ENCODE data around the gene SLCO3A1.
A peak's percentile ranks its signal among the peaks of the same experiment; 100 is the strongest.

SLCO3A1 gene

GRCh38 chr15:91924183-91924582, 70.7 kb downstream of the SLCO3A1 start:
- peak overlapping the region; percentile 16 for H3K27ac Mint-ChIP-seq (ENCODE audit: low read depth)
- H3K36me3 Mint-ChIP-seq (ENCODE audit: insufficient read depth) = peaks cover 3% of the 10 kb centered on the region
- DNase-seq (ENCODE audit: low spot score in 2 of 2) (no peak), ATAC-seq (replicated peaks; ENCODE audit: extremely low read depth, poor library complexity, severe bottlenecking) (no peak)
- H3K27me3 Mint-ChIP-seq = no peaks in the 10 kb centered on the region
- peaks cover 55% of the 10 kb centered on the region for H3K4me1 Mint-ChIP-seq
- no peaks in the 10 kb centered on the region for H3K9me3 Mint-ChIP-seq
- H3K4me3 Mint-ChIP-seq = no peak overlapping the region

DNA sequence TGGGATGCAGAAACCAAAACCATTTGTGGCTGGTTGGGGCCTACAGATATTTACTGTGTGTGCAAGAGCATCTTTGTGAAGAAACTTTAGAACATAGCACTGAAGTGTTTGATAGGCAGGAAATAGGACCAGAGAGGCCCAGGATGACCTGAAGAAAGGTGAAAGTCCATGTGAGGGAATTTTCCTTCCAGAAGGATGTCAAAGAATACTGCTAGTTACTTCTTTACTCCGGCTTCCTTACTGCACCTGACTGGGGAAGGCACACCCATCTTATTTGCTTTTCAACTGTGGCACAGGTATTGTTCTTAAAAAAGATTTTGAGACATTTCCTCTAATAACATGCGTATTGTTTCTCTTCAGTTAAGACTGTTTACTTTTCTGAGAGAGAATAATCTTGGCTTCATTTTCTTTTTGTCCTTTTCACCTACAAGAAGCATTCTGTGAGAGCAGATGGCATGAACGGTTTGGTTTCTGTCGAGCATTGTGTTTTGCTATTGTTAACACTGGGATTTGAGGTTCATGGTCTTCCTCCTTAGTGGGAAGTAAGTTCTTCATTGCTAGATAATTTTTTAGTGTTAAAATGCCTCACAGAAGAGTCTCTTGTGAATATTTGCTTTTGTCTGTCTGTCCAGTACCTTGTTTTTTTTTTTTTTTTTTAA, 71.5 kb downstream of the SLCO3A1 start:
- H3K36me3 Mint-ChIP-seq (ENCODE audit: insufficient read depth) = peaks cover 3% of the 10 kb centered on the region
- no peaks in the 10 kb centered on the region for H3K27me3 Mint-ChIP-seq
- H3K9me3 Mint-ChIP-seq = no peaks in the 10 kb centered on the region
- DNase-seq (ENCODE audit: low spot score in 2 of 2) (no peak), ATAC-seq (replicated peaks; ENCODE audit: extremely low read depth, poor library complexity, severe bottlenecking) (no peak)
- H3K4me1 Mint-ChIP-seq = peaks cover 61% of the 10 kb centered on the region
- peak overlapping the region; percentile 16 for H3K27ac Mint-ChIP-seq (ENCODE audit: low read depth)
- no peak overlapping the region for H3K4me3 Mint-ChIP-seq

DNA sequence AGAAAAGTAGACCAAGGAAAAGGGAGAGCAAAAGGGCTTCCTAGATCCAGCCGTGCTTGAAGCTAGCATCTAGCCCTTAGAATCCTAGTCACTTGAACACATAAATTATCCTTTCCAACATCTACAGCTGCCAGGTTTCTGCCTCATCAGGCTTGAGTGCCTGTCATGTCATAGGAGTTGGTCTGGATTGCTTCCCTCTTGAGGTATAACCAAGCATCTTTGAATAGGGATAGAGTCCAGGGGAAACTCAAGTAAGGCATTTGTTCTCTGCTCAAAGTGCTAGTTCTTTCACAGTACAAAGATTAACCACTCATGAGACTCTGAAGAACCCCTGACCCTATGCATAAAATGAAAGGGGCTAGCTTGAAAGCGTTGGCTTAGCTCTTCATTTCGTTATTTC, 72.3 kb downstream of the SLCO3A1 start:
- DNase-seq (ENCODE audit: low spot score in 2 of 2) (no peak), ATAC-seq (replicated peaks; ENCODE audit: extremely low read depth, poor library complexity, severe bottlenecking) (no peak)
- no peak overlapping the region for H3K27ac Mint-ChIP-seq (ENCODE audit: low read depth)
- no peaks in the 10 kb centered on the region for H3K9me3 Mint-ChIP-seq
- no peak overlapping the region for H3K4me3 Mint-ChIP-seq
- peaks cover 3% of the 10 kb centered on the region for H3K36me3 Mint-ChIP-seq (ENCODE audit: insufficient read depth)
- H3K27me3 Mint-ChIP-seq = no peaks in the 10 kb centered on the region
- H3K4me1 Mint-ChIP-seq = peaks cover 56% of the 10 kb centered on the region

DNA sequence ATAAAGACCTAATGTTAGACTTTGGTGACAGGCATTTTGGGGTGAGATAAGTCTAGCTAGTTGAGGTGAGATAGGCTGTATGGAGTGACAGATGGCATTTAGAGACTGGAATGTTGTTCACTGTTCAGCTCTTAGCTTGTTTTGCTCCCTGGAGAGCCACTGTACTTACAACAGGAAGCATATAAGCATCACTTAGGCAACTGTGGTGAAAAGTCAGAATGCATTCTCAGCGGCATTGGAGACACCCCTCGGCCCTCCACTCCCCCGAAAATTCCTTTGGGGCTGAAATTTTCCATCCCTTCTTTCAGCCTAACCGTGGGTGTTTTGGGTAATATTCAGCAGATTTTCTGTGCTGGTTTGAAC, 73.4 kb downstream of the SLCO3A1 start:
- ATAC-seq (replicated peaks; ENCODE audit: extremely low read depth, poor library complexity, severe bottlenecking) = no peak
- no peak overlapping the region for H3K27ac Mint-ChIP-seq (ENCODE audit: low read depth)
- DNase-seq (ENCODE audit: low spot score in 2 of 2) = no peak
- H3K4me3 Mint-ChIP-seq = no peak overlapping the region
- H3K4me1 Mint-ChIP-seq = peaks cover 49% of the 10 kb centered on the region
- no peaks in the 10 kb centered on the region for H3K9me3 Mint-ChIP-seq
- peaks cover 3% of the 10 kb centered on the region for H3K36me3 Mint-ChIP-seq (ENCODE audit: insufficient read depth)
- H3K27me3 Mint-ChIP-seq = no peaks in the 10 kb centered on the region

GRCh38 chr15:91927585-91927984, 74.1 kb downstream of the SLCO3A1 start:
- no peaks in the 10 kb centered on the region for H3K9me3 Mint-ChIP-seq
- no peak for ATAC-seq (replicated peaks; ENCODE audit: extremely low read depth, poor library complexity, severe bottlenecking)
- H3K27ac Mint-ChIP-seq (ENCODE audit: low read depth) = no peak overlapping the region
- H3K27me3 Mint-ChIP-seq = no peaks in the 10 kb centered on the region
- DNase-seq (ENCODE audit: low spot score in 2 of 2) = no peak
- H3K4me3 Mint-ChIP-seq = no peak overlapping the region
- H3K36me3 Mint-ChIP-seq (ENCODE audit: insufficient read depth) = peaks cover 3% of the 10 kb centered on the region
- H3K4me1 Mint-ChIP-seq = peaks cover 53% of the 10 kb centered on the region

GRCh38 chr15:91928675-91929074, 75.2 kb downstream of the SLCO3A1 start:
- H3K4me3 Mint-ChIP-seq = no peak overlapping the region
- no peaks in the 10 kb centered on the region for H3K9me3 Mint-ChIP-seq
- no peaks in the 10 kb centered on the region for H3K27me3 Mint-ChIP-seq
- no peak overlapping the region for H3K27ac Mint-ChIP-seq (ENCODE audit: low read depth)
- DNase-seq (ENCODE audit: low spot score in 2 of 2) (no peak), ATAC-seq (replicated peaks; ENCODE audit: extremely low read depth, poor library complexity, severe bottlenecking) (no peak)
- peaks cover 47% of the 10 kb centered on the region for H3K4me1 Mint-ChIP-seq
- peaks cover 3% of the 10 kb centered on the region for H3K36me3 Mint-ChIP-seq (ENCODE audit: insufficient read depth)

- Mint-ChIP-seq H3K27me3 (no peaks in the 10 kb centered on the region), H3K9me3 (no peaks in the 10 kb centered on the region), H3K27ac (ENCODE audit: low read depth) (no peak overlapping the region), H3K4me3 (no peak overlapping the region), H3K4me1 (peaks cover 39% of the 10 kb centered on the region), H3K36me3 (ENCODE audit: insufficient read depth) (peaks cover 3% of the 10 kb centered on the region)
- DNase-seq (ENCODE audit: low spot score in 2 of 2) = no peak
- no peak for ATAC-seq (replicated peaks; ENCODE audit: extremely low read depth, poor library complexity, severe bottlenecking)
Measured at GRCh38 chr15:91929509-91929908, 76.0 kb downstream of the SLCO3A1 start.

- H3K4me1 Mint-ChIP-seq = peaks cover 37% of the 10 kb centered on the region
- no peaks in the 10 kb centered on the region for H3K9me3 Mint-ChIP-seq
- H3K36me3 Mint-ChIP-seq (ENCODE audit: insufficient read depth) = peaks cover 3% of the 10 kb centered on the region
- no peak for DNase-seq (ENCODE audit: low spot score in 2 of 2)
- no peaks in the 10 kb centered on the region for H3K27me3 Mint-ChIP-seq
- H3K4me3 Mint-ChIP-seq = no peak overlapping the region
- ATAC-seq (replicated peaks; ENCODE audit: extremely low read depth, poor library complexity, severe bottlenecking) = no peak
- no peak overlapping the region for H3K27ac Mint-ChIP-seq (ENCODE audit: low read depth)
Measured at GRCh38 chr15:91930092-91930491, 76.6 kb downstream of the SLCO3A1 start.

DNA sequence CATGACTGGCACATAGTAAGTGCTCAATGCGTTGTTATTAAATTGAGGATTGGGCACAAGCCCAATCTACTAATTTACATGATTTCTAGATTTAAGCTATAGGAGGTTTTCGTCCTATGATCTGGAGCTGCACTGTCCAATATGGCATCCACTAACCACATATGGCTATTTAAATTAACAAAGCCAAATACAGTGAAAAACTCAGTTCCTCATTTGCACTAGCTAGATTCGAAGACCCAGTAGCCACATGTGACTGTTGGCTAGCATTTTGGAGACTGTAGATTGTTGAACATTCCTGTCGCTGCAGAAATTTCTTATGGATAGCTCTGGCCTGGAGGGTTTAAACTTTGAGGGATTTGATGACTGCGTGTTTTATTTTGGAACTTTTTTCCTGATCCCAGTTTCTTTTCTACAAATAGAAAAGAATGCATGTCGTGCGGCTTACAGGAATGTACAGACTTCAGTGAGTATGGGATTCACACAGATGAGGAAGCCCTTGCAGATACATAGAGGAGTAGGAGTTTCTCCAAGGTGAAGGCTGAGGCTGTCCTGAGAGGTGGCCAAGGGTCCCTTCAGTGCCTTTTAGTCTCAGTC, 82.8 kb downstream of the SLCO3A1 start:
- H3K9me3 Mint-ChIP-seq = no peaks in the 10 kb centered on the region
- H3K36me3 Mint-ChIP-seq (ENCODE audit: insufficient read depth) = no peaks in the 10 kb centered on the region
- DNase-seq (ENCODE audit: low spot score in 2 of 2) (no peak), ATAC-seq (replicated peaks; ENCODE audit: extremely low read depth, poor library complexity, severe bottlenecking) (no peak)
- no peak overlapping the region for H3K27ac Mint-ChIP-seq (ENCODE audit: low read depth)
- H3K4me3 Mint-ChIP-seq = no peak overlapping the region
- peaks cover 43% of the 10 kb centered on the region for H3K4me1 Mint-ChIP-seq
- no peaks in the 10 kb centered on the region for H3K27me3 Mint-ChIP-seq

DNA sequence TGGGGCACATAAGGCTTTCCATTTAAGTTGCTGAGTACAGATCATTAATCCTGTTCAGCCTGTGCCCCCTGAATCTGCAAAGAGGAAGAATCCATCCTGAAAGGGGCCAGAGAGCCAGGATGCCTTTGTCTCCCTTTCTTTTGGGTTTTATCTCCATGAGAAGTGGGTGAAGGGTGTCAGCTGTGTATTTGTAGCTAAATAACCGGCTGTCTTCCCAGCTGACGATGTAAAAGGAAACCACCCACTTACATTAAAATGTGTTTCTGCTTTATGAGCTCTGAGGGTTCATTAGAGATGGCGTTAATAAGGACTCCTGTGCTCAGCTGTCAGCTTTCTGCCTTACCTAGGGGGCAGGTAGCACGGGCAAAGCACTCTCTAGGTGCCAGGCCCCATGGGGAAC, 83.4 kb downstream of the SLCO3A1 start:
- DNase-seq (ENCODE audit: low spot score in 2 of 2) = no peak
- Mint-ChIP-seq H3K27ac (ENCODE audit: low read depth) (no peak overlapping the region), H3K27me3 (no peaks in the 10 kb centered on the region), H3K36me3 (ENCODE audit: insufficient read depth) (no peaks in the 10 kb centered on the region), H3K4me3 (no peak overlapping the region), H3K9me3 (no peaks in the 10 kb centered on the region), H3K4me1 (peaks cover 47% of the 10 kb centered on the region)
- no peak for ATAC-seq (replicated peaks; ENCODE audit: extremely low read depth, poor library complexity, severe bottlenecking)

GRCh38 chr15:91938136-91938535, 84.6 kb downstream of the SLCO3A1 start:
- DNase-seq (ENCODE audit: low spot score in 2 of 2) = no peak
- Mint-ChIP-seq H3K4me3 (no peak overlapping the region), H3K4me1 (peaks cover 55% of the 10 kb centered on the region), H3K27me3 (no peaks in the 10 kb centered on the region), H3K27ac (ENCODE audit: low read depth) (peak overlapping the region; percentile 44), H3K36me3 (ENCODE audit: insufficient read depth) (peaks cover 2% of the 10 kb centered on the region), H3K9me3 (no peaks in the 10 kb centered on the region)
- no peak for ATAC-seq (replicated peaks; ENCODE audit: extremely low read depth, poor library complexity, severe bottlenecking)

- no peak overlapping the region for H3K27ac Mint-ChIP-seq (ENCODE audit: low read depth)
Measured at GRCh38 chr15:91939403-91939831, 85.9 kb downstream of the SLCO3A1 start.

DNA sequence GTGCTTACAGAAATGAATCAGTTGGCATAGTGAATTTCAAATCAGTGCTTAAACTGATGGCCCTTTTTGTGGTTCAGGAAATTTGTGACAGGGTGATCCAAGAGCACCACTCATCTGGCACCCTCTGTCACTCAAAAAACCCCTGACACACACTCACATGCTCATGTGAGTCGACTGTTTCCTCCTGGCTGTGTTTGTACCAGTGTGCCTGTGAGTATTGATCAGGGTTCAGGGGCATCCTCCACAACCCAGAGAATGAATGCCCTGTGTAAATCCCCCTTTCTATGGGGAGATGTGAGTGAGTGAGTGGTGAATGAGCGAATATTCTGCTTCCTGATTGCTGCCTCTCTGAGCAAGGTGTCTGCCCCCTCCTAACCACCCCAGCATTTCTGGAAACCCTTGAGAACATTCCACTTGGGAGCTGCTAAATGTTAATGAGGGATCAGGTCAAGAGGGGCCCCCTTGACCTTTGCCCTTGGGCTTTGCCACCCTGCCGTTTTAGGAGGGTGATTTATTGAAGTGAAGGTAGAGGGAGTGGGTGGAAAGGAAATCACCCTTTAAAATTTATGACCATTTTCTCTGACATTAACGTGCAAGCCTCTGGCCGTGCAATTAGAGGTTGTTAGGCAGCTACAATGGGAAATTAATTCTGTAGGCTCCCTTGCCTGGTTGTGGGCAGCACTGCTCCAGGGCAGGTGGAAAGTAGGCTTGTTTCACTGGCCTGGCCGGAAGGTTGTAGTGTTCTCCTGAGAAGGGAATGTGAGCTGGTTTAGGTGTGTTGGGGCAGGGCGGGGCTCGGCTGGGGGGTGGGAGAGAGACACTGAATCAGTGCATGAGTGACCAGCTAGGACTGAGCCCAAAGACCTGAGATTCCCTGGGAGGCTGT, 87.2 kb downstream of the SLCO3A1 start:
- no peaks in the 10 kb centered on the region for H3K9me3 Mint-ChIP-seq
- DNase-seq (ENCODE audit: low spot score in 2 of 2) (no peak), ATAC-seq (replicated peaks; ENCODE audit: extremely low read depth, poor library complexity, severe bottlenecking) (no peak)
- H3K27ac Mint-ChIP-seq (ENCODE audit: low read depth) = peak overlapping the region; percentile 16
- H3K4me3 Mint-ChIP-seq = no peak overlapping the region
- peaks cover 69% of the 10 kb centered on the region for H3K4me1 Mint-ChIP-seq
- H3K27me3 Mint-ChIP-seq = no peaks in the 10 kb centered on the region
- peaks cover 4% of the 10 kb centered on the region for H3K36me3 Mint-ChIP-seq (ENCODE audit: insufficient read depth)

More at GRCh38 chr15:91939403-91939831, 85.9 kb downstream of the SLCO3A1 start:
- Mint-ChIP-seq H3K36me3 (ENCODE audit: insufficient read depth) (peaks cover 2% of the 10 kb centered on the region), H3K9me3 (no peaks in the 10 kb centered on the region), H3K4me3 (no peak overlapping the region), H3K27me3 (no peaks in the 10 kb centered on the region), H3K4me1 (peaks cover 66% of the 10 kb centered on the region)
- no peak for DNase-seq (ENCODE audit: low spot score in 2 of 2)
- no peak for ATAC-seq (replicated peaks; ENCODE audit: extremely low read depth, poor library complexity, severe bottlenecking)
